ENCODE measurements around the gene STAT3.

The STAT3 gene

DNA sequence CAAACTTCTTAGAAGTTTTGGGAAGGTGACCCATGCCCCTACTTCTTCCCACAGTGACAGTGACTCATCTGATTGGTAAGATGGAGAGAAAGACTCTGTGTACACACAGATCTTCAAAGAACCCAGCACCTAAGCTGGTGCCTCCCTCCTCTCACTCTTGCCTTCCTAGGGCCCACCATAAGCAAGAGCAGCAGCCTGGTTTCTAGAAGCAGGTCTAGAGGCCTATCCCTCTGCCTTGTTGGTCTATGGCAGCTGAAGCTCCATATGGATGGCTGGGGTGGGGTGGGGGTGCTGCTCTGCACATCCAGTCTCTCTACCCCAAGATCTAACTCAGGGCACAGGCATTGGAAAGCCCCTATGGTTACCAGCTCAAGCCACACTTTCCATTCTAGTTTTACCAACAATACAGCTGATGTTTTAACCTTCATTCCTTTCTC lies 47.5 kb downstream of the STAT3 start:
- Histone ChIP-seq H3K36me3 (ENCODE audit: insufficient read depth, low read length) (peaks cover 38% of the 10 kb centered on the region), H3K27ac (no peak overlapping the region), H3K9ac (ENCODE audit: insufficient read length) (no peak overlapping the region)

DNA sequence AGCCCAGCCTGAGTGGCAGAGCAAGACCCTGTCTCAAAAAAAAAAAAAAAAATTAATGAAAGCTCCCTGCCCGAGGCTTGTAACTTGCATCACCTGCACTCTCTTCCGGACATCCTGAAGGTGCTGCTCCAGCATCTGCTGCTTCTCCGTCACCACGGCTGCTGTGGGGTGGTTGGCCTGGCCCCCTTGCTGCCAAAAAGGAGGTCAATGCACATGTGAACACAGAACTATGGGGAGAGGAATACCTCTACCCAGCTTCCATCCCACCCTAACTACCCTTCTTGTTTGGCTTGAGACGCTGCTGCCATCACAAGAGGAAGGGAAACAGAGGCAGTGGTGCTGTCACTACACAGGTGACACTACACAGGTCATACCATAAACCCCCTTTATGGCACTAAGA lies 49.0 kb downstream of the STAT3 start:
- peaks cover 40% of the 10 kb centered on the region for H3K36me3 ChIP-seq (ENCODE audit: insufficient read depth, low read length)

More for the DNA sequence above, 47.5 kb downstream of the STAT3 start:
- no peak overlapping the region for H3K4me3 ChIP-seq
- TF ChIP-seq FOXP2 (optimal IDR thresholded peaks at IDR 0.05; ENCODE audit: control extremely low read depth, extremely low read length, insufficient read depth) (no peak), POLR2AphosphoS5 (IDR thresholded peaks at IDR 0.05; ENCODE audit: borderline replicate concordance, low read depth, low read length) (no peak), EZH2 (IDR thresholded peaks at IDR 0.05) (no peak)
- H3K9me3 ChIP-seq (ENCODE audit: low read depth, low read length) = no peaks in the 10 kb centered on the region
- no peak for DNase-seq (ENCODE audit: low read depth, low spot score)

DNA sequence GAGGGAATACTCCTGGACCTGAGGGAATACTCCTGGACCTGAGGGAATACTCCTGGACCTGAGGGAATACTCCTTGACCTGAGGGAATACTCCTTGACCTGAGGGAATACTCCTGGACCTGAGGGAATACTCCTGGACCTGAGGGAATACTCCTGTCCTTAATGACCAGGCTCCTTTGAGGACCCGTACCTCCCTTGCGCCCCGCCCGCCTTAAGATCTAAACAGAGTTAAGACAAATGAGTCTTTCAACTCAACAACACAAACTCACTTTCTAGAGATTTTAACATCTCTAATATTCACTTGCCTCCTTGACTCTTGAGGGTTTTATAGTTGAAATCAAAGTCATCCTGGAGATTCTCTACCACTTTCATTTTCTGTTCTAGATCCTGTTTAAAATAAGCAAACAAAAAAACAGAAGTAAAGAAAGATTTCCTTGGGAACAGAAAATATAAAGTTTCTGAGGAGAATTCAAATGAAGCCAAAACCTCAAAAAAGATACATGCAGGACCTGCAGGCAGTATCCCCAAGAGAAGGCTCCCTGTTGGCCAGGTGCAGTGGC lies 49.7 kb downstream of the STAT3 start:
- H3K9me3 ChIP-seq (ENCODE audit: low read depth, low read length) = no peaks in the 10 kb centered on the region
- TF ChIP-seq FOXP2 (optimal IDR thresholded peaks at IDR 0.05; ENCODE audit: control extremely low read depth, extremely low read length, insufficient read depth) (no peak), POLR2AphosphoS5 (IDR thresholded peaks at IDR 0.05; ENCODE audit: borderline replicate concordance, low read depth, low read length) (no peak), EZH2 (IDR thresholded peaks at IDR 0.05) (no peak)
- no peak overlapping the region for H3K27ac ChIP-seq
- H3K4me3 ChIP-seq = no peak overlapping the region
- no peak for DNase-seq (ENCODE audit: low read depth, low spot score)
- no peak overlapping the region for H3K9ac ChIP-seq (ENCODE audit: insufficient read length)
- H3K36me3 ChIP-seq (ENCODE audit: insufficient read depth, low read length) = peaks cover 41% of the 10 kb centered on the region

More for the DNA sequence above, 49.0 kb downstream of the STAT3 start:
- Histone ChIP-seq H3K27ac (no peak overlapping the region), H3K9me3 (ENCODE audit: low read depth, low read length) (no peaks in the 10 kb centered on the region), H3K9ac (ENCODE audit: insufficient read length) (no peak overlapping the region), H3K4me3 (no peak overlapping the region)
- TF ChIP-seq EZH2 (IDR thresholded peaks at IDR 0.05) (no peak), POLR2AphosphoS5 (IDR thresholded peaks at IDR 0.05; ENCODE audit: borderline replicate concordance, low read depth, low read length) (no peak), FOXP2 (optimal IDR thresholded peaks at IDR 0.05; ENCODE audit: control extremely low read depth, extremely low read length, insufficient read depth) (no peak)
- no peak for DNase-seq (ENCODE audit: low read depth, low spot score)

DNA sequence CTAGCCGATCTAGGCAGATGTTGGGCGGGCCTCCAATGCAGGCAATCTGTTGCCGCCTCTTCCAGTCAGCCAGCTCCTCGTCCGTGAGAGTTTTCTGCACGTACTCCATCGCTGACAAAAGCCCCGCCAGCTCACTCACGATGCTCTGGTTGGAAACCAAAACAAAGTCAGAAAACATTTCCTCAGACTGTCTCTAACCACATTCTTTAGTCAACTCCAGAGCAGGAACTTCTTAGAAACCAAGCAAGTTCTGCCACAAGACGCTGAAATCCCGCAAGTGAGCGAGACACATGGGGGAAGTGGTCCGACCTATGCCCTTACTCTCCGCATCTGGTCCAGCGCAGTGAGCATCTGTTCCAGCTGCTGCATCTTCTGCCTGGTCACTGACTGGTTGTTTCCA lies 50.8 kb downstream of the STAT3 start:
- Histone ChIP-seq H3K36me3 (ENCODE audit: insufficient read depth, low read length) (peaks cover 49% of the 10 kb centered on the region), H3K9me3 (ENCODE audit: low read depth, low read length) (no peaks in the 10 kb centered on the region), H3K27ac (no peak overlapping the region; the same call in 1 of the 2 replicates), H3K9ac (ENCODE audit: insufficient read length) (no peak overlapping the region), H3K4me3 (no peak overlapping the region)
- TF ChIP-seq FOXP2 (optimal IDR thresholded peaks at IDR 0.05; ENCODE audit: control extremely low read depth, extremely low read length, insufficient read depth) (no peak), POLR2AphosphoS5 (IDR thresholded peaks at IDR 0.05; ENCODE audit: borderline replicate concordance, low read depth, low read length) (no peak), EZH2 (IDR thresholded peaks at IDR 0.05) (no peak)
- DNase-seq (ENCODE audit: low read depth, low spot score) = no peak

DNA sequence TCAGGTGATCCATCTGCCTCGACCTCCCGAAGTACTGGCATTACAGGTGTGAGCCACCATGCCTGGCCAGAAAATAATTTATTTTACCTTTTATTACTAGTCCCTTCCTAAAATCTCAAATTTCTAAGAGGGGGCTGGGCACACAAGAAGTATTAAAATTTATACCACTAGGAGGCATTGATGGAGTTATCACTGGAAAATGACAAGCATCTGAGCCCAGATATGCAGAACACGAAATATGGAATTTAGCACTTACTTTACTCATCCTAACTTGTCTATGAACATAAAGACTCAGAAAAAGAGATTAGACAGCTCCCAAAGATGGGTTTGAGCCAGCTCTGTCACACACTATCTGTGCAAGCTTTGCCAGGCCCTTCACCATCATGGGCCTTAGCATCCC lies 53.6 kb downstream of the STAT3 start:
- Histone ChIP-seq H3K36me3 (ENCODE audit: insufficient read depth, low read length) (peaks cover 62% of the 10 kb centered on the region), H3K4me3 (no peak overlapping the region), H3K9ac (ENCODE audit: insufficient read length) (no peak overlapping the region), H3K27ac (no peak overlapping the region), H3K9me3 (ENCODE audit: low read depth, low read length) (no peaks in the 10 kb centered on the region)
- DNase-seq (ENCODE audit: low read depth, low spot score) = no peak
- TF ChIP-seq FOXP2 (optimal IDR thresholded peaks at IDR 0.05; ENCODE audit: control extremely low read depth, extremely low read length, insufficient read depth) = no peak

DNA sequence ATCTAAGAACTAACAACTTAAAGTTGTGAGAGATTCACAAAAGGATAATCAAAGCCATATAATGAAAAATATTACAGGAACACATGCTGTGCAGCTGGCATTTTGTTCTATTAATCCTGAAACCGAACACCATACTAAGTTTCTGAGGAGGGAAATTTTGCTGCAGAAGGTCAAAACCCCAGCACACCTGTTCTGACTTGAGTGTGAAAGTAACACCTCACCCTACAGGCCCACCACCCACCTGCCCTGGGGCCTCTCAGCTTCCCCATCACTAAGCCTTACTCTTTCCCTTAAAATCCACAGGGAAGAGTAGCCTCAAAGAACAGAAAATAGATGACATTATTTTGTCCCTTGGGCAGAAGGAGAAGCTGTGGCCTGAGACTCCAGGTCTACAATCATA lies 55.2 kb downstream of the STAT3 start:
- Histone ChIP-seq H3K9me3 (ENCODE audit: low read depth, low read length) (no peaks in the 10 kb centered on the region), H3K36me3 (ENCODE audit: insufficient read depth, low read length) (peaks cover 63% of the 10 kb centered on the region), H3K27ac (no peak overlapping the region), H3K9ac (ENCODE audit: insufficient read length) (no peak overlapping the region), H3K4me3 (no peak overlapping the region)
- no peak for DNase-seq (ENCODE audit: low read depth, low spot score)
- TF ChIP-seq EZH2 (IDR thresholded peaks at IDR 0.05) (no peak), POLR2AphosphoS5 (IDR thresholded peaks at IDR 0.05; ENCODE audit: borderline replicate concordance, low read depth, low read length) (no peak), FOXP2 (optimal IDR thresholded peaks at IDR 0.05; ENCODE audit: control extremely low read depth, extremely low read length, insufficient read depth) (no peak)

DNA sequence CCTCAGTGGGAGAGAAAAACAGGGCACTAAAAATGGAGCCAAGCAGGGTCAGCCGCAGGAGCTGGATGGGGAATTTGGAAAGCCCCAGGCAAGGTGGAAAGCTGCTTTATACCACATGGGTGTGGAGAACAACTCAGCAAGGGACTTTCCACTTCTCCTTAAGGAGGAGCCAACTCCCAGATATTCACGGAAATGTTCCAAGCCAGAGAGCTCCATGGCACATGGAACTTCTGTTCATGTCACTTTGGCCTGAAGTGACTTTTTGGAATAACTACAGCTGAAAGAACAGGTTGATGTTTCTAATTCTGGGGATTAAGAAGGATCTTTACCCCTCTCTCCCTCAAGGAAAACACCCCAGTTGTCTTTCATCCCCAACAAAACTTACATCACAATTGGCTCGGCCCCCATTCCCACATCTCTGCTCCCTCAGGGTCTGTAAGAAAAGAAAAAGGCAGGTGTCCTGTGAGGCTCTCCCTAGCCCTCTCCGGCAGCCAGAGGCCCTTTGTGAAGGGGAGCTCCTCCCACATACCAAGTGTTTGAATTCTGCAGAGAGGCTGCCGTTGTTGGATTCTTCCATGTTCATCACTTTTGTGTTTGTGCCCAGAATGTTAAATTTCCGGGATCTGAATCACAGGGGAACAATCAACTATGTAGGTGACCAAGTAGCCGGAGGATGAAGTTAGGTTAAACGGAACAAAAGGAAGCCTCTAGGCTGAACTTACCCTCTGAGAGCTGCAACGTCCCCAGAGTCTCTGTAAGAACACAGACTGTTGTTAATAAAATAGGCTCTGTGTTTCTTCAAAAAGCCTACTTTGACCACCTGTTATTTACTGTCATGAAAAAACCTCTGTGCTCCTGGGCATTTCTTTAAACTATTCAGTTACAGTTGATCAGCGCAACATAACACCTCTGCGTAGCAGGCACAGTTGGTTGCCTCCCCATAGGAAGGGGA lies 58.9 kb downstream of the STAT3 start:
- peak overlapping the region; percentile 28 for H3K9ac ChIP-seq (ENCODE audit: insufficient read length)
- H3K36me3 ChIP-seq (ENCODE audit: insufficient read depth, low read length) = peaks cover 49% of the 10 kb centered on the region
- DNase-seq (ENCODE audit: low read depth, low spot score) = no peak
- TF ChIP-seq EZH2 (IDR thresholded peaks at IDR 0.05) (no peak), FOXP2 (optimal IDR thresholded peaks at IDR 0.05; ENCODE audit: control extremely low read depth, extremely low read length, insufficient read depth) (no peak), POLR2AphosphoS5 (IDR thresholded peaks at IDR 0.05; ENCODE audit: borderline replicate concordance, low read depth, low read length) (no peak)
- peak overlapping the region; percentile 87 for H3K27ac ChIP-seq
- H3K9me3 ChIP-seq (ENCODE audit: low read depth, low read length) = no peaks in the 10 kb centered on the region
- peak overlapping the region; percentile 47 for H3K4me3 ChIP-seq

DNA sequence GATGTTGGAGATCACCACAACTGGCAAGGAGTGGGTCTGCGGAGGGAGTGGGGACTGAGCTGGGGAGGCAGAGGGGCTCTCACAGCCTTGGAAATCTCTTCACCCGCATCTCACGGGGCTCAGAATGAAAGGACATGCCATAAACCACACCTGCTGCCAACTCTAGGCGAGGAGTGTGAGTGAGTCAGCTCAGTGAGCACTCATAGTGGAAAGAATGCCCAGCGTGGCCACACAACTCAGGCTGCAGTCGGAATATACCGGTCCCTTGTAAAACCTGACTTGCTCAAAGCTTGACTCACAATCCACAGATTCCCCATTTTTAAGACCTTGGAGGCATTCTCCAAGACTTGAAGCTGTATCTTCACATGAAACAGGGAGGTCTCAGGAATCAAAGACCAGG lies 63.2 kb downstream of the STAT3 start:
- H3K9ac ChIP-seq (ENCODE audit: insufficient read length) = no peak overlapping the region
- no peaks in the 10 kb centered on the region for H3K9me3 ChIP-seq (ENCODE audit: low read depth, low read length)
- H3K4me3 ChIP-seq = no peak overlapping the region
- TF ChIP-seq POLR2AphosphoS5 (IDR thresholded peaks at IDR 0.05; ENCODE audit: borderline replicate concordance, low read depth, low read length) (no peak), FOXP2 (optimal IDR thresholded peaks at IDR 0.05; ENCODE audit: control extremely low read depth, extremely low read length, insufficient read depth) (no peak), EZH2 (IDR thresholded peaks at IDR 0.05) (no peak)
- H3K36me3 ChIP-seq (ENCODE audit: insufficient read depth, low read length) = peaks cover 37% of the 10 kb centered on the region
- H3K27ac ChIP-seq = 0 out of 2 replicates have a peak overlapping the region, but pooled peaks have one; percentile 13
- no peak for DNase-seq (ENCODE audit: low read depth, low spot score)

All from SK-N-MC (cell line).